ENCODE results near the gene CRIP3. TPM values are rescaled to one million over a fixed set of nuclear protein-coding genes. Genes with fewer than 3 reads are reported as not detected.

The CRIP3 gene
- total and polyA plus RNA-seq, 2 of the 13 experiments (the other 11 are each of a cell fraction or from before 2014, with no cell fraction given), result 6.3 to 9.3 TPM

DNA sequence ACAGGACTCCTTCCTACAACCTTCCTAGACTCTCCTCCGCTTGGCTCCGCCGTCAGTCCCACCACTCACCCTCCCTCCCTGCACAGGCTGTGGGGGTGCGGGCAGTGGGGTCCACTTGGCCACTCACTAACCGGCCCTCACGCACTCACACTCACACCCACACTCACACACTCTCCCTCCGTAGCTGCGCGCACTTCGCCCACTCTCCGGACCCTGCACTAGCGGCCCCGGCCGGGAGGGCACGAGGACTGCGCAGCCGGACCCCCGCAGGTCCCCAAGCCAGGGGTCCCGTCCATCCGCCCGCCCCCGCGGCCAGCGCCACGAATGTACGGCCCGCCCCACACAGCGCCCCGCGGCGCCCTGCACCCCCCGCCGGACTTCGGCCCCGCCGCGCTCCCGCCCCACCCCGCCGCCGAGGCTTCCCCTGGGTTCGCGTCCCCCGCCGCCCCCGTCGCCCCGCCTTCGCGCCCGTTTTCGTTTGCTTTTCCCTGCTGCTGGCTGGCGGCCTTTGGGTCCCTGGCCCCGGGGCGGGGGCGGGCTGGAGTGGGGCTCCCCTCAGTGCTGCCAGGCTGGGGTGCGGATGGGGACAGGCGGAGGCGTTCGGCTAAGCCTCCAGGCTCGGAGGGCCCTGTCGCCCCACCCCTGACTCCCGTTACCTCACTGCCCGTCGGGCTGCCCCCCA is 33.6 kb downstream of the CRIP3 start (continued):
- TF ChIP-seq PHF21A (CRISPR knock-in tag; IDR thresholded peaks at IDR 0.05), result peak; percentile 85; the same call in 1 of the 2 replicates
- peak; percentile 12 for TF ChIP-seq TEAD3 (CRISPR knock-in tag; optimal IDR thresholded peaks at IDR 0.05; ENCODE audit: borderline replicate concordance)
- TF ChIP-seq NFKB2 (CRISPR knock-in tag; IDR thresholded peaks at IDR 0.05; ENCODE audit: borderline replicate concordance), result peak; percentile 88; the same call in 1 of the 2 replicates
- TF ChIP-seq, protein P1, sequence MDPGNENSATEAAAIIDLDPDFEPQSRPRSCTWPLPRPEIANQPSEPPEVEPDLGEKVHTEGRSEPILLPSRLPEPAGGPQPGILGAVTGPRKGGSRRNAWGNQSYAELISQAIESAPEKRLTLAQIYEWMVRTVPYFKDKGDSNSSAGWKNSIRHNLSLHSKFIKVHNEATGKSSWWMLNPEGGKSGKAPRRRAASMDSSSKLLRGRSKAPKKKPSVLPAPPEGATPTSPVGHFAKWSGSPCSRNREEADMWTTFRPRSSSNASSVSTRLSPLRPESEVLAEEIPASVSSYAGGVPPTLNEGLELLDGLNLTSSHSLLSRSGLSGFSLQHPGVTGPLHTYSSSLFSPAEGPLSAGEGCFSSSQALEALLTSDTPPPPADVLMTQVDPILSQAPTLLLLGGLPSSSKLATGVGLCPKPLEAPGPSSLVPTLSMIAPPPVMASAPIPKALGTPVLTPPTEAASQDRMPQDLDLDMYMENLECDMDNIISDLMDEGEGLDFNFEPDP (CRISPR knock-in tag; conservative IDR thresholded peaks at IDR 0.05), result peak; percentile 96; the same call in 1 of the 2 replicates
- TF ChIP-seq, protein P2, sequence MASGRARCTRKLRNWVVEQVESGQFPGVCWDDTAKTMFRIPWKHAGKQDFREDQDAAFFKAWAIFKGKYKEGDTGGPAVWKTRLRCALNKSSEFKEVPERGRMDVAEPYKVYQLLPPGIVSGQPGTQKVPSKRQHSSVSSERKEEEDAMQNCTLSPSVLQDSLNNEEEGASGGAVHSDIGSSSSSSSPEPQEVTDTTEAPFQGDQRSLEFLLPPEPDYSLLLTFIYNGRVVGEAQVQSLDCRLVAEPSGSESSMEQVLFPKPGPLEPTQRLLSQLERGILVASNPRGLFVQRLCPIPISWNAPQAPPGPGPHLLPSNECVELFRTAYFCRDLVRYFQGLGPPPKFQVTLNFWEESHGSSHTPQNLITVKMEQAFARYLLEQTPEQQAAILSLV (CRISPR knock-in tag; IDR thresholded peaks at IDR 0.05; ENCODE audit: borderline replicate concordance), result peak; percentile 91; the same call in 1 of the 2 replicates
- TF ChIP-seq, protein P3, sequence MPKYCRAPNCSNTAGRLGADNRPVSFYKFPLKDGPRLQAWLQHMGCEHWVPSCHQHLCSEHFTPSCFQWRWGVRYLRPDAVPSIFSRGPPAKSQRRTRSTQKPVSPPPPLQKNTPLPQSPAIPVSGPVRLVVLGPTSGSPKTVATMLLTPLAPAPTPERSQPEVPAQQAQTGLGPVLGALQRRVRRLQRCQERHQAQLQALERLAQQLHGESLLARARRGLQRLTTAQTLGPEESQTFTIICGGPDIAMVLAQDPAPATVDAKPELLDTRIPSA (CRISPR knock-in tag; IDR thresholded peaks at IDR 0.05; ENCODE audit: borderline replicate concordance), result no peak; the same call in 1 of the 2 replicates
- TF ChIP-seq ZNF121 (CRISPR knock-in tag; IDR thresholded peaks at IDR 0.05), result peak; percentile 9; the same call in 1 of the 2 replicates
- TF ChIP-seq PAX8 (CRISPR knock-in tag; IDR thresholded peaks at IDR 0.05; ENCODE audit: borderline replicate concordance), result no peak; the same call in none of the 2 replicates
- no peak for TF ChIP-seq ZKSCAN5 (CRISPR knock-in tag; IDR thresholded peaks at IDR 0.05)
- TF ChIP-seq, protein P4, sequence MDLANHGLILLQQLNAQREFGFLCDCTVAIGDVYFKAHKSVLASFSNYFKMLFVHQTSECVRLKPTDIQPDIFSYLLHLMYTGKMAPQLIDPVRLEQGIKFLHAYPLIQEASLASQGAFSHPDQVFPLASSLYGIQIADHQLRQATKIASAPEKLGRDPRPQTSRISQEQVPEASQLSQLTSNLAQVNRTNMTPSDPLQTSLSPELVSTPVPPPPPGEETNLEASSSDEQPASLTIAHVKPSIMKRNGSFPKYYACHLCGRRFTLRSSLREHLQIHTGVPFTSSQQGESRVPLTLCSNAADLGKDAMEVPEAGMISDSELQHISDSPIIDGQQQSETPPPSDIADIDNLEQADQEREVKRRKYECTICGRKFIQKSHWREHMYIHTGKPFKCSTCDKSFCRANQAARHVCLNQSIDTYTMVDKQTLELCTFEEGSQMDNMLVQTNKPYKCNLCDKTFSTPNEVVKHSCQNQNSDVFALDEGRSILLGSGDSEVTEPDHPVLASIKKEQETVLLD (CRISPR knock-in tag; IDR thresholded peaks at IDR 0.05; ENCODE audit: low read depth), result peak; percentile 78
- peak in 1 of 2 experiments; percentile 70; a peak in 2 of 4 replicates for TF ChIP-seq POLR2A (IDR thresholded peaks at IDR 0.05; ENCODE audit: insufficient read depth in 1 of 2, low read depth in 2 of 2, low read length in 2 of 2)
- TF ChIP-seq ZNF343 (CRISPR knock-in tag; IDR thresholded peaks at IDR 0.05), result peak; percentile 90
- no peak for TF ChIP-seq HDAC6 (IDR thresholded peaks at IDR 0.05; ENCODE audit: low read depth, low read length)
- TF ChIP-seq, protein P5, sequence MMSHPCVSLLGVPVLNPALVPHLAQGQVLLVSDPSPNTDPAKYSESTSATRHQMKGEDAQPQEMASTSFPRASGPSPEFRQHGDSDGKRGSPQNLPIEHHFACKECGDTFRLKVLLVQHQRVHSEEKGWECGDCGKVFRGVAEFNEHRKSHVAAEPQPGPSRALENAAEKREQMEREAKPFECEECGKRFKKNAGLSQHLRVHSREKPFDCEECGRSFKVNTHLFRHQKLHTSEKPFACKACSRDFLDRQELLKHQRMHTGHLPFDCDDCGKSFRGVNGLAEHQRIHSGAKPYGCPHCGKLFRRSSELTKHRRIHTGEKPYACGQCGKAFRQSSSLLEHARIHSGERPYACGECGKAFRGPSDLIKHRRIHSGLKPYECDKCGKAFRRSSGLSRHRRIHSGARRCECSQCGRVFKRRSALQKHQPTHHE (CRISPR knock-in tag; IDR thresholded peaks at IDR 0.05; ENCODE audit: borderline replicate concordance), result no peak; the same call in 1 of the 2 replicates
- TF ChIP-seq ZNF605 (CRISPR knock-in tag; IDR thresholded peaks at IDR 0.05), result no peak
- no peak for TF ChIP-seq HOXA7 (CRISPR knock-in tag; IDR thresholded peaks at IDR 0.05)
- peak; percentile 82; the same call in 1 of the 2 replicates for TF ChIP-seq EEA1 (CRISPR knock-in tag; IDR thresholded peaks at IDR 0.05; ENCODE audit: borderline replicate concordance)
- TF ChIP-seq ZBTB7A (CRISPR knock-in tag; IDR thresholded peaks at IDR 0.05), result peak; percentile 99
- no peak for TF ChIP-seq FIP1L1 (IDR thresholded peaks at IDR 0.05; ENCODE audit: borderline replicate concordance, insufficient read depth, low read depth, low read length)
- no peak for TF ChIP-seq SNAI1 (CRISPR knock-in tag; IDR thresholded peaks at IDR 0.05; ENCODE audit: borderline replicate concordance)
- peak; percentile 40; the same call in 1 of the 2 replicates for TF ChIP-seq NCOA2 (CRISPR knock-in tag; IDR thresholded peaks at IDR 0.05)
- TF ChIP-seq, protein P6, sequence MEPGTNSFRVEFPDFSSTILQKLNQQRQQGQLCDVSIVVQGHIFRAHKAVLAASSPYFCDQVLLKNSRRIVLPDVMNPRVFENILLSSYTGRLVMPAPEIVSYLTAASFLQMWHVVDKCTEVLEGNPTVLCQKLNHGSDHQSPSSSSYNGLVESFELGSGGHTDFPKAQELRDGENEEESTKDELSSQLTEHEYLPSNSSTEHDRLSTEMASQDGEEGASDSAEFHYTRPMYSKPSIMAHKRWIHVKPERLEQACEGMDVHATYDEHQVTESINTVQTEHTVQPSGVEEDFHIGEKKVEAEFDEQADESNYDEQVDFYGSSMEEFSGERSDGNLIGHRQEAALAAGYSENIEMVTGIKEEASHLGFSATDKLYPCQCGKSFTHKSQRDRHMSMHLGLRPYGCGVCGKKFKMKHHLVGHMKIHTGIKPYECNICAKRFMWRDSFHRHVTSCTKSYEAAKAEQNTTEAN (CRISPR knock-in tag; conservative IDR thresholded peaks at IDR 0.05), result 0 out of 2 replicates have a peak, but pooled peaks have one; percentile 68
